ENCODE measurements around the gene INPP1.
"Not testable (repeated sequence)": the region's sequence is repeated elsewhere in the genome, so short reads cannot be mapped to it uniquely, and the experiment has no call there.

Gene INPP1

GRCh38 chr2:190334479-190335224, 8.7 kb upstream of the INPP1 start:
- DNase-seq: no peak

GRCh38 chr2:190335225-190335559, 8.2 kb upstream of the INPP1 start:
- DNase-seq: no peak

DNA sequence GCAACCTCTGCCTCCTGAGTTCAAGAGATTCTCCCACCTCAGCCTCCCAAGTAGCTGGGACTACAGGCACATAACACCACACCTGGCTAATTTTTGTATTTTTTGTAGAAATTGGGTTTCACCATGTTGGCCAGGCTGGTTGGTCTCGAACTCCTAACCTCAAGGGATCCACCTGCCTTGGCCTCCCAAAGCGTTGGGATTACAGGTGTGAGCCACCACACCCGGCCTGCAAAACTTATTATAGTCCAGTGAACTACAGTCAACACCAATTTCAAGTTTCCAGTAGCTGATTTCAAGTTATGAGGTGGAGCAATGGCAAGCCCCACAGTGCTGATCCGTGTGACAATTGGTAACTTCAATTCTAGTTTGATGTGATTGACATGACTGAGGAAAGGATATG, 7.8 kb upstream of the INPP1 start:
- DNase-seq: not testable (repeated sequence)

GRCh38 chr2:190336420-190336819, 7.0 kb upstream of the INPP1 start:
- DNase-seq: no peak

DNA sequence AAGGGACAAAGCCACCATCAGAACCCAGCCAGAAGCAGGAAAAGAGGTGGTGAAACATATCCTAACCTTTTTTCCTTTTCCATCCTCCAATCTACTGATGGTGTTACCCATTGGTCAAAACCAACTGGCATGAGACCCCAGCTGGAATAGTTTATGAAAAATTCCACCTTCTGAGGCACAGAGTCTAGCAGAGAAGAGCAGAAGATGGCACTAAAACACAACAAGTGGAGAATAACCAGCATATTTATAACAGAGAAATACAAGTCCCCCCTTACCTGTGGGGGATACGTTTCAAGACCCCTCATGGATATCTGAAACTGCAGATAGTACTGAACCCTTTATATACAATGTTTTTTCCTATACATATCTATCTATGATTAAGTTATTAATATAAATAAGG, 4.9 kb upstream of the INPP1 start:
- DNase-seq: no peak

GRCh38 chr2:190339394-190339793, 4.0 kb upstream of the INPP1 start:
- DNase-seq: no peak

- peak; percentile 29 for DNase-seq
Observed at GRCh38 chr2:190340369-190340768, 3.0 kb upstream of the INPP1 start.

- DNase-seq: no peak
Observed at GRCh38 chr2:190342611-190343010, 778 bp upstream of the INPP1 start.

- DNase-seq: no peak
Observed at GRCh38 chr2:190343089-190343535, 277 bp upstream of the INPP1 start.

- peak; percentile 76 for DNase-seq
Observed at GRCh38 chr2:190344276-190344827, 963 bp downstream of the INPP1 start.

GRCh38 chr2:190350371-190350770, 7.0 kb downstream of the INPP1 start:
- DNase-seq: no peak

- no peak for DNase-seq
Observed at GRCh38 chr2:190351955-190352354, 8.6 kb downstream of the INPP1 start.

DNA sequence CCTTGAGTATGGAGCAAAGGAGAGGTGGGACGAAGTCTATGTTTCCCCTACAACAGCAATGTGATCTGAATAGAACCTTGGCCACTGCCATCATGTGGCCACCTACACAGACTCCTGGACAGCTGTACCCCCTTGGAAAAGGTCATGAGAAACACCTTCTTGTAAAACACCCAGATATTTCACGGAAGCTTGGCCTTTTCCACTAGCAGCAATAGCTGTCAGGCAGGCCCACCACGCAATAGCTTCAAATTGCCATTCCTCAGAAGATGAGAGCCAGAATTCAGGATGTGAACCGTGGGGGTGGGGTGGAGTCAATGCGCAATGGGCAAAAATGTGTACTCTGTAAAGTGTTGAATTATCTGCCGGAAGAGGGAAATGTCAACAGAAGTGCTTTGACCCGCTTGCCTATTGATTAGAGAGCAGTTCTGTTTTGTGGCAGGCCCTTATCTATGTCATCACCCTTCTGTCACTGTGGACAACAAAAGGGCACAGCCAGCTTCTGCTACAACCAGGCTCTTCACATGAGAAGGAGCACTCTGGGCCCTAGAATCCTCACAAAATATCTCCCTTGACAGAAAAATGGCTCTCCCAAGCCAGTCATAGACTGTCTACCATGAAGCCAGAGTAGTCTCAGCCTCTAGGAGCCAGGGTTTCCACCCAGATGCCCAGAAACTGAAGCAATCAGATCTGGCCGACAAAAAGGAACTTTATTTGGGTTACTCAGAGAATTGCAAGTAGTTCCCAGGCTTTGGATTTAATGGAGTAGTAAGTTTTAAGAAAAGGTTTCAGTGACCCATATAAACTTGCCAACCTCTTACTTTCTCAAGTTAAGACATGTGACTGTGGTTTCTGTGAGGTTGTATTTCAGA, 9.5 kb downstream of the INPP1 start:
- DNase-seq: no peak

GRCh38 chr2:190353537-190353899, 10.1 kb downstream of the INPP1 start:
- DNase-seq: no peak

DNA sequence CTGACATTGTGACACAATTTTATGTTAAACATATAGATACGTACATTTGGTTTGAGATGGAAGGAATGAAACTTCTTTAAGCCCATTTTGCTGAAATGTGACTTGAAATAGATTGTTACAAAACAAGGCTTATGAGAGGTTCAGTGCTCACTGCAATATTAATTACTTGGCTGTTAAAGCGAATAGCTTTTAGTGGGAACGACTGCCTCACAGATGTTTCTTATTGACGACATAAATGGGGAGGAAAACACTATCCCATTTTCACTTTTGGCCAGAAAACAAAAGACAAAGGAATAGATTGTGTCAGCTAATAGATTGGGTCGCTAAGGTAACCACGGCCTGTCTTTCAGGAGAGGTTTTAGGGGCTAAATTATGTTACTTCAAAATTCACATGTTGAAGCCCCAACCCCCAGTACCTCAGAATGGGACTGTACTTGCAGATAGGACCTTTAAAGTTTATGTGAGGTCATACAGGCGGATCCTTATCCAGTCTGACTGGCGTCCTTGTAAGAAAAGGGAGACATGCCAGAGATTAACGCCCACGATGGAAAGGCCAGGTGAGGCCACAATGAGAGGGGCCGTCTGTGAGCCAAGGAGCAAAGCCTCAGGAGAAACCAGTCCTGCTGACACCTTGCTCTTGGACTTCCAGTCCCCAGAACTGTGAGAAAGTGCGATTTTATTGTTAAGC, 10.8 kb downstream of the INPP1 start:
- DNase-seq: no peak

DNA sequence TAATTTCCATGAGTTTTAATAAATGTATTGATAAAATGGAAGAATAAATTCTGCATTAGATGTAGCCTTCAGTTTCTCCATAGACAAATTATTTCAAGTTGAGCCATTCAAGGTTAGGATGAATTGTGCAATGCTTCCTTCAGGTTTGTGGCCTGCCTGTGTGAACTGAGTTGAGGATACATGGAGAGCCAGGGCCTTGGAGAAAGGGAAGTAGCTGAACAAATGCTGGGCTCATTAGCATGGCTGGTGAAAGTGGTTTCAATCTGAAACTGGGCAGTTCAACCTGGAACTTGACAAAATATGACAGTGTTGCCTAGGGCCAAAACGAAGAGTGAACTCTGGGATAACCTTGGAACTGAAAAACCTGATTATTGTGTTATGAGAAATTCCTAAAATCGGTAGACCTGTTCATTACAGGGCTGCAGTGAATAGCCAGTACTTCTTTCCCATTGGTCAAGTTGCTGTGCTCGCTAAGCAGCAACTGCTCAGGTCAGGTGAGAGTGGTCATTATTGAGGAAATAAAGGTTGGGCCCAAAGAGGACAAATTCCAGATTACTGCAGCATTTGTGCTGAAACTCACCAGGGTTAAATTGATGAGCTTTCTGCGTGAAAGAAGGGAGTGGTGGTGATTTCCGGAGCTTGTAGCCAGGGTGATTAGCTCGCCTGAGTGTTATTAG, 12.7 kb downstream of the INPP1 start:
- DNase-seq: no peak

DNA sequence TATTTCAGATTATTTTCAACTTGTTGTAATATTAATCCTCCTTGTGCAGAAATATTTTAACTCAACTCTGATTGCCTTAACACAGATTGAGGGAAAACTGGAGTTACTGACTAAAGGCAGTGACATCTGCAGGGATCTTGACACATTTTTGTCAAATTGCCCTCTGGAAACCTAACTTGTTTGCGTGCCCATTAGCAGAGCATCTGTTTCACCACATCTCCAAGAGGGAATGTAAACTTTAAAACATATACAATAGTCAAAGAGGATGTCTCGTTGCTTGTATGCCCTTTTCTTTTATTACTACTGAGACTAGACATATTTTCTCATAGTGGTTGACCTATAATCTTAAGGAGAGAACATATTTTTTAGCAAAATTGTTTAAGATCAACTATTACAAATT, 14.2 kb downstream of the INPP1 start:
- no peak for DNase-seq

DNA sequence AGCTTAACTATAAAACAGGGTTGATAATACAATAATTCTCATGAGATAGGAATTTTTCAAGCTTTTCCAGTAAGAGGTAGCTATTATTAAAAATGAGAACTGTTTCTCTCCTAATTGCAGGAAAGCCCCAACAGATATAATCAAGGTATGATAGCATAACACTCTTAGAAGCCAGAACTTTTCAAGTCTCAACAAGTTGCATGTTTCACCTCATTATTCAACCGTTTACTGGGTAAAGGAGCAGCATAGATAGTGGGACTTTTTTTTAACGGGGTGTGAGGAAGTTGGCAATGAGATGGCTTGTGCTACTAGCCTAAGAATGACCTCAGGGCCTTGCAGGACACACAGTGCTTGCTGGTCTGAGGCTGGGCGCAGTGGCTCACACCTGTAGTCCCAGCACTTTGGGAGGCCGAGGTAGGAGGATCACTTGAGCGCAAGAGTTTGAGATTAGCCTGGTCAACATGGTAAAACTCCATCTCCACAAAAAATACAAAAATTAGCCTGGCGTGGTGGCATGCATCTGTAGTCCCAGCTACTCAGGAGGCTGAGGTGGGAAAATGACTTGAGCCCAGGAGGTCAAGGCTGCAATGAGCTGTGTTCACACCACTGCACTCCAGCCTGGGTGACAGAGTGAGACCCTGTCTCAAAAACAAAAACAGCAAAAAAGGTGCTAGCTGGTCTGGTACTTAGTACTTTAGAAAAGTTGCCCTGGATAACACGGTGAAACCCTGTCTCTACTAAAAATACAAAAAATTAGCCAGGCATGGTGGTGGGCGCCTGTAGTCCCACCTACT, 15.5 kb downstream of the INPP1 start:
- DNase-seq: not testable (repeated sequence)

- no peak for DNase-seq
Observed at GRCh38 chr2:190360561-190360960, 17.2 kb downstream of the INPP1 start.

DNA sequence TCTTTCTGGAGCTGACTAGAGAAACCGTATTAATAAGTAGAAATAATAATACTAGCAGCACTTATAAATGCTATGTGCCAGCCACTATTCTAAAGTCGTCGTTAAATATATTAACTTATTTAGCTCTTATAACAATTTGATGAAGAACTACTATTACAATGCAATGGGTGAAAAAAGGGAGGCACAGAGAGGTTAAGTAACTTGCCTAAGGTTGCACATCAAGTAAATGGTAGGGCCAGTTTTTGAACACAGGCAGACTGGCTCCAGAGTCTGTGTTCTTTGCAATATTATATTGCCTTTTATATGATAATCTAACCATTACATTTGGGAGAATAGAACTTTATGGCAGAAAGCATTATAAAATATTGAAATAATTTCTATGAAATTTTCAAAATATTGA, 17.6 kb downstream of the INPP1 start:
- no peak for DNase-seq

- DNase-seq: no peak
Observed at GRCh38 chr2:190361572-190361971, 18.2 kb downstream of the INPP1 start.

GRCh38 chr2:190362894-190363293, 19.5 kb downstream of the INPP1 start:
- DNase-seq: no peak

All from NCI-H526 treated with DMSO at 0.1 percent for 48 hours (cell line).